Pancreas (tissue), 10 donors: ENCODE results near the gene RPSA. TPM values are rescaled to one million over a fixed set of nuclear protein-coding genes. Genes with fewer than 3 reads are reported as not detected.
A peak's percentile ranks its signal among the peaks of the same experiment; 100 is the strongest.

Experiments
- ATAC-seq, 4 donors: fragments of 200-7000 bp; cut with Tn5 transposase; one replicate each; pipeline versions ENCODE4 v1.8.0 to v1.9.1; 2020; ENCODE audit warnings: mild to moderate bottlenecking in 4 of 4, moderate library complexity in 4 of 4
- DNase-seq, 6 donors: peaks; one replicate each; pipeline ENCODE4 v3.0.0-alpha.2; 2020
- FAIRE-seq: peaks from 2 replicates; lab custom pipeline; 2012; peaks lifted over from hg19 to GRCh38; lab: Jason Lieb, UNC
- H3K27ac ChIP-seq, 4 donors: fragments of 200-600 bp; sonication (generic); 1 replicate in 3 of 4; 2 replicates in 1 of 4; pipeline versions ENCODE4 v1.5.0 to v1.8.0; 2020
- H3K27me3 ChIP-seq, 4 donors: fragments of 200-600 bp; one replicate each; pipeline ENCODE4 v1.8.0; 2021
- H3K36me3 ChIP-seq, 3 donors: fragments of 200-600 bp; sonication (generic) in 1 of 3; one replicate each; pipeline versions ENCODE4 v1.5.0 to v1.8.0; 2020 to 2021
- H3K4me1 ChIP-seq, 3 donors: fragments of 200-600 bp; one replicate each; pipeline ENCODE4 v1.8.0; 2021
- H3K4me3 ChIP-seq, 4 donors: fragments of 200-600 bp; sonication (generic) in 2 of 4; one replicate each; pipeline versions ENCODE4 v1.5.0 to v1.8.0; 2020 to 2021
- H3K9me3 ChIP-seq, 4 donors: fragments of 200-600 bp; one replicate each; pipeline ENCODE4 v1.8.0; 2021
- WGBS, 2 donors: extraction: QIAGEN DNeasy Blood & Tissue Kit; methylation state at CpG; one replicate each; pipeline ENCODE4 v1.1.7; 2013; 5-methylcytosine and 5-hydroxymethylcytosine counted together
- intact Hi-C, 3 donors: fragments of 100-400 bp; cut with DNase I; formaldehyde crosslinking; loops; one replicate each; pipeline versions ENCODE4 v1.11.1 to v1.14.2; 2022
- polyA plus RNA-seq, 2 donors: library from polyadenylated mRNA; stranded (reverse); fragments of 200-250 nt; gene quantifications; one replicate each; pipeline ENCODE4 v1.2.3, GENCODE V29; 2013
- total RNA-seq, 6 donors: library from RNA; stranded (reverse); fragmentation: NEBNext Ultra II Directional in 4 of 6; extraction: Animal tissue kit (Norgen Biotek cat#: 25700) in 4 of 6; gene quantifications; one replicate each; pipeline versions ENCODE4 v1.2.1 to v1.2.4, GENCODE V29; 2021 to 2023
- TF ChIP-seq, protein P1 (sequence below), 4 donors: fragments of 200-600 bp; sonication (generic) in 3 of 4; IDR thresholded peaks; one replicate each; pipeline versions ENCODE4 v1.5.0 to v1.8.0; 2021; ENCODE audit warnings: antibody characterized with exemption in 4 of 4
- donor health status: healthy with polysubstance abuse.
- donor health status: DM: no; HTN: no; CAD: no; lungs with moderate emphysema.
- donor health status: DM: no; HTN: no; CAD: no.
- donor health status: control.
- donor health status: control.
- donor health status: Bipolar disorder and iron deficiency.
- donor health status: DM: yes; HTN: yes; CAD: no.
- donor health status: DM: no; HTN: no; CAD: no.
- donor health status: DM: no; HTN: no; CAD: no.
- donor health status: DM: yes; HTN: yes; CAD: no.

RPSA gene
- total and polyA plus RNA-seq, 8 donors, result 540 to 1,016 (median 773) TPM

DNA sequence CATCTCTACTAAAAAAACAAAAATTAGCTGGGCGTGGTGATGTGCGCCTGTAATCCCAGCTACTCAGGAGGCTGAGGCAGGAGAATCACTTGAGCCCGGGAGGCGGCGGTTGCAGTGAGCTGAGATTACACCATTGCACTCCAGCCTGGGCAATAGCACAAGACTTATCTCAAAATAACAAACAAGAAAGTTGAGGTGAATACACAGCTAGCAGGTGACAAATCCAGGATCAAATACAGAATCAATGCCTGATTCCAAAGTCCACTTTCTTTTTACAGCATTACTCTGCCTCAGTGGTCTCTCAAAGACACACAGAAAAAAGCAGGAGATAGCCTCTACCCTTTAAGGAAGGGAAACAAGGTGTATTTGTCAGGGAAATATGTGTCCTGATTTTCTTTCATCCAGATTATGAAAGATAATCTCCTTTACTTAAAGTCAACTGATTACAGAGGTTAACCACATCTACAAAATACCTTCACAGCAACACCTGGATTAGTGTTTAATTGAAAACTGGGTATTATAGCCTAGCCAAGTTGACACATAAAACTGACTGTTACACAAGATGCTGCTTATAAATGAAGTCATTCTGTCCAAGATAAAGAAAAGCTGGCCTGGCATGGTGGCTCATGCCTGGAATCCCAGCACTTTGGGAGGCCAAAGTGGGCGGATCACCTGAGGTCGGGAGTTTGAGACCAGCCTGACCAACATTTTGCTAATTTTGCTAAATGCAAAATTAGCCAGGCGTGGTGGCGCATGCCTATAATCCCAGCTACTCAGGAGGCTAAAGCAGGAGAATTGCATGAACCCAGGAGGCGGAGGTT, 27.4 kb upstream of the RPSA start:
- intact Hi-C loops, result loop anchor here in 1 of 3 donors (10.0 kb wide), 1 partner anchor 174 kb away; no protein-coding TSS in a partner anchor
- Histone ChIP-seq H3K4me3 (no peak overlapping the region), H3K27ac (peak overlapping the region in 3 of 4 donors; percentile 6 to 46 (median 26)), H3K36me3 (no peaks in the 10 kb centered on the region), H3K9me3 (no peaks in the 10 kb centered on the region), H3K4me1 (peaks cover 20 to 32% (median 32%) of the 10 kb centered on the region in 3 donors), H3K27me3 (no peaks in the 10 kb centered on the region)
- FAIRE-seq, result no peak
- ATAC-seq, result peak; percentile 14 to 45 (median 26)
- peak in 3 of 6 donors; percentile 45 to 49 (median 48) for DNase-seq
- WGBS, 2 donors, result 64 to 73% methylated on average over 10 of the region's 10 CpGs
- TF ChIP-seq, protein P1, sequence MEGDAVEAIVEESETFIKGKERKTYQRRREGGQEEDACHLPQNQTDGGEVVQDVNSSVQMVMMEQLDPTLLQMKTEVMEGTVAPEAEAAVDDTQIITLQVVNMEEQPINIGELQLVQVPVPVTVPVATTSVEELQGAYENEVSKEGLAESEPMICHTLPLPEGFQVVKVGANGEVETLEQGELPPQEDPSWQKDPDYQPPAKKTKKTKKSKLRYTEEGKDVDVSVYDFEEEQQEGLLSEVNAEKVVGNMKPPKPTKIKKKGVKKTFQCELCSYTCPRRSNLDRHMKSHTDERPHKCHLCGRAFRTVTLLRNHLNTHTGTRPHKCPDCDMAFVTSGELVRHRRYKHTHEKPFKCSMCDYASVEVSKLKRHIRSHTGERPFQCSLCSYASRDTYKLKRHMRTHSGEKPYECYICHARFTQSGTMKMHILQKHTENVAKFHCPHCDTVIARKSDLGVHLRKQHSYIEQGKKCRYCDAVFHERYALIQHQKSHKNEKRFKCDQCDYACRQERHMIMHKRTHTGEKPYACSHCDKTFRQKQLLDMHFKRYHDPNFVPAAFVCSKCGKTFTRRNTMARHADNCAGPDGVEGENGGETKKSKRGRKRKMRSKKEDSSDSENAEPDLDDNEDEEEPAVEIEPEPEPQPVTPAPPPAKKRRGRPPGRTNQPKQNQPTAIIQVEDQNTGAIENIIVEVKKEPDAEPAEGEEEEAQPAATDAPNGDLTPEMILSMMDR (IDR thresholded peaks at IDR 0.05), result no peak

DNA sequence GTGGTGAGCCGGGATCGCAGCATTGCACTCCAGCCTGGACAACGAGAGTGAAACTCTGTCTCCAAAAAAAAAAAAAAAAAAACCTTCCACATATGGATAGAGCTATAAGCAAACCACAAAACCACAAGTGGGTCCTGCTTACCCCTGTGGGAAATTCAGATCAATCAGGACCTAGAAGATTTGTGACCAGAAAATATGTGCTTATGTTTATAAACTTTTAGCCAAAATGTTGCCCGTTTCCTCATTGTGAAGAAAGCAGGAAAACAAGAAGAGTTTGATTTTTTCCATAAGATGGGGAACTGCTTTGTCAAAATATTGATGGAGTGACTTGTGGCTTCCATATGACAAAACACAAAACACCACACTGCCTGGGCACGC, 26.8 kb upstream of the RPSA start:
- intact Hi-C loops, result loop anchor here in 1 of 3 donors (10.0 kb wide), 1 partner anchor 175 kb away; no protein-coding TSS in a partner anchor
- Histone ChIP-seq H3K27ac (peak overlapping the region in 3 of 4 donors; percentile 6 to 46 (median 26)), H3K4me1 (peaks cover 20 to 34% (median 32%) of the 10 kb centered on the region in 3 donors), H3K9me3 (no peaks in the 10 kb centered on the region), H3K36me3 (no peaks in the 10 kb centered on the region), H3K27me3 (no peaks in the 10 kb centered on the region), H3K4me3 (no peak overlapping the region)
- TF ChIP-seq, protein P1 (IDR thresholded peaks at IDR 0.05), result no peak
- ATAC-seq, result no peak
- no peak for FAIRE-seq
- no peak for DNase-seq
- WGBS, 2 donors, result 85 to 91% methylated on average over 5 of the region's 5 CpGs

DNA sequence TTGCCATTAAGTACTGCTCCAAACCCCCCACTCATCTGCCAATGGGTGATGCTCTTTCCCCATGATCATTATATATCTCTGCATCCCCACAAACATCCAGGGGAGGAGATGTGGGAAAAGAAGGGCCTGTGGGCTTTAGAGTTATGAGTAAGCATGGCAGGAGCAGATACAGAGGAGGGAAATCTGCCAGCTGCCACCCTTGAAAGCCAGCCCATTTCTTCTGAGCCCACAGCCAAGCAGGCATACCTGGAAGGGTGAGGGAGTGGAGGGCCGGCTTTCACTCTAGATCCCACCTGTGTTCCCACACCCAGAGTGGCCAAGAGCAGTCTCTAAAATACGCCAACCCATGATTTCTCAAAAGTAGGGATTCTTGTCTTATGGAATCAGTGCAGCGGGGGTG, 25.1 kb upstream of the RPSA start:
- FAIRE-seq (no peak), ATAC-seq (peak in 3 of 4 donors; percentile 13 to 33 (median 27)), DNase-seq (peak in 5 of 6 donors; percentile 75 to 84 (median 80))
- intact Hi-C loops, result no loop called here
- TF ChIP-seq, protein P1 (IDR thresholded peaks at IDR 0.05), result no peak
- no peaks in the 10 kb centered on the region for H3K27me3 ChIP-seq
- H3K4me1 ChIP-seq, result peaks cover 26 to 45% (median 43%) of the 10 kb centered on the region in 3 donors
- 41 to 45% methylated on average over 3 of the region's 3 CpGs for WGBS, 2 donors
- no peaks in the 10 kb centered on the region for H3K36me3 ChIP-seq
- peak overlapping the region in 3 of 4 donors; percentile 47 to 96 (median 94) for H3K27ac ChIP-seq
- no peaks in the 10 kb centered on the region for H3K9me3 ChIP-seq
- no peak overlapping the region for H3K4me3 ChIP-seq

DNA sequence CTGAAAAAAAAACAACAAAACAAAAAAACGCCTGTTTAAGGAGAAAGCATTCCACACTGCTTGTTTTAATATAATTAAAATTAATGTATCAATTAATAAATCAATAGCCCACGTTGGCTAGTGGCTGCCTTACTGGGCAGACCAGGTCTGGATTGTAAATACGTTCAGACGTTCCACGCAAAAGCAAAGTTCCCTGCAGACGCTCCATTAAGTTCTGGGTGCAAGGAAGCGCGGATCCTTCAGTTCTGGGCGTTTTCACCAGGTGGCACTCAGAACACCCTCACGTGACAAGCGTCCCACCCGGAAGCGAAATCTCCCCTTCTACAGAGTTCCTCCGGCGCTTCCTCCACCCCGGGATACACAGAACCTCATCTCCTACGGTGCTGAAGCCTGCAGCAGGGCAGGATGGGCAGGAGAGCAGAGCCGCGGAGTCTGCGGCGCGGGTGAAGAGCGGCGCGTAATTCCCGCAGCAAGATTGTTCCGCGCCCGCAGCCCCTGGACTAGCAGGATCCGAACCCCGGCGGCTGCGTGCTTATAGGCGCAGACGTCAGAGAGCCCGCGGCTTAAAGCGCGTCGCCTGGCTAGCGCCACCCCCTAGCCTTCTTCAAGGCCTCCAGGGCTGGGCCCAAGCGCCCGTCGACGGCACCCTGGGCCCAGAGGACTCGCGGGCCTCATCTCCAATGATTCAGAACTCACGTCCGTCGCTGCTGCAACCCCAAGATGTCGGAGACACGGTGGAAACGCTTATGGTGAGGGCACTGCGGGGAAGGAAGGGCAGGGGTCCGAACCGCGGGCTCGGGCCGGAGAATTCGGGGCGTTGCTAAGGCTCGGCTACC, 23.3 kb upstream of the RPSA start, which contains the start of gene SLC25A38:
Gene SLC25A38 (plus strand): TSS at position 326 of the 836 bp plus-strand sequence. CDS start 355 bp downstream, at position 681.
- FAIRE-seq, result no peak
- Histone ChIP-seq H3K9me3 (no peaks in the 10 kb centered on the region), H3K4me1 (peaks cover 26 to 43% (median 42%) of the 10 kb centered on the region in 3 donors), H3K4me3 (peak within 1 kb of the TSS; percentile 59 to 86 (median 68)), H3K27ac (peak within 1 kb of the TSS; percentile 94 to 100 (median 97)), H3K36me3 (no peaks in the 10 kb centered on the region), H3K27me3 (no peaks in the 10 kb centered on the region)
- 0% methylated on average over 62 of the region's 62 CpGs for WGBS, 2 donors
- intact Hi-C loops, result no loop called here
- ATAC-seq, result peak; percentile 65 to 84 (median 76)
- DNase-seq, result peak; percentile 72 to 88 (median 80)
- TF ChIP-seq, protein P1 (IDR thresholded peaks at IDR 0.05), result peak in 1 of 4 donors; percentile 17
